OCI-LY7 (cell line): ENCODE results near the gene RELB. TPM values are rescaled to one million over a fixed set of nuclear protein-coding genes. Genes with fewer than 3 reads are reported as not detected.
A peak's percentile ranks its signal among the peaks of the same experiment; 100 is the strongest.
"Not testable (repeated sequence)": the region's sequence is repeated elsewhere in the genome, so short reads cannot be mapped to it uniquely, and the experiment has no call there.

ENCODE experiments used
- BruUV-seq: library from RNA; stranded (reverse); fragments of 400-500 nt; replicated peaks from 2 replicates; lab custom pipeline; 2021; lab: Mats Ljungman, UMichigan
- CTCF ChIA-PET: fragments of 300-600 bp; sonication (Branson Sonifier 250); formaldehyde crosslinking; loops from one replicate; lab custom pipeline; 2022; ENCODE audit warnings: antibody characterized with exemption; ENCODE audit not compliant: unreplicated experiment; lab: Charles Lee
- POLR2A ChIA-PET: fragments of 300-600 bp; sonication (Branson Sonifier 250); formaldehyde crosslinking; loops from one replicate; lab custom pipeline; 2022; ENCODE audit warnings: antibody characterized with exemption; lab: Charles Lee
- DNase-seq: peaks from one replicate; pipeline ENCODE4 v3.0.0-alpha.2; 2015; ENCODE audit warnings: low spot score
- H2AFZ ChIP-seq: fragments of 200-600 bp; sonication (generic), shearing (Covaris generic); 2 replicates; pipeline ENCODE4 v1.6.1; 2014; ENCODE audit warnings: mild to moderate bottlenecking, antibody characterized with exemption, low read length, moderate library complexity
- H3K27ac ChIP-seq: fragments of 200-600 bp; sonication (generic); 2 replicates; pipeline ENCODE4 v1.5.1; 2014; ENCODE audit warnings: mixed run types, low read depth, mild to moderate bottlenecking, moderate library complexity, low read length, inconsistent platforms; ENCODE audit not compliant: poor library complexity, severe bottlenecking
- H3K36me3 ChIP-seq: fragments of 200-600 bp; sonication (generic); 2 replicates; pipeline ENCODE4 v1.6.1; 2014; ENCODE audit warnings: mild to moderate bottlenecking, antibody characterized with exemption, low read length, moderate library complexity, mixed read lengths; ENCODE audit not compliant: insufficient read depth
- H3K4me1 ChIP-seq: fragments of 200-600 bp; sonication (generic); 2 replicates; pipeline ENCODE4 v1.5.1; 2014; ENCODE audit warnings: mild to moderate bottlenecking, low read length; ENCODE audit not compliant: insufficient read depth, poor library complexity, severe bottlenecking
- H3K4me2 ChIP-seq: fragments of 200-600 bp; sonication (generic); 2 replicates; pipeline ENCODE4 v1.6.1; 2014; ENCODE audit warnings: mild to moderate bottlenecking, low read length
- H3K4me3 ChIP-seq: fragments of 200-600 bp; sonication (generic); 2 replicates; pipeline ENCODE4 v1.5.1; 2014; ENCODE audit warnings: mild to moderate bottlenecking, low read depth, low read length; ENCODE audit not compliant: poor library complexity, severe bottlenecking
- H3K79me2 ChIP-seq: fragments of 200-600 bp; sonication (generic); 2 replicates; pipeline ENCODE4 v1.6.1; 2016; ENCODE audit warnings: low read depth, mild to moderate bottlenecking, low read length, moderate library complexity, mixed read lengths; ENCODE audit not compliant: insufficient read depth
- H3K9me2 ChIP-seq: fragments of 200-600 bp; sonication (generic); 2 replicates; pipeline ENCODE4 v1.6.1; 2016; ENCODE audit warnings: mild to moderate bottlenecking, low read length, mixed read lengths; ENCODE audit not compliant: insufficient read depth
- H3K9me3 ChIP-seq: fragments of 200-600 bp; sonication (generic); 2 replicates; pipeline ENCODE4 v1.6.1; 2014; ENCODE audit warnings: mild to moderate bottlenecking, mixed run types, low read length, mixed read lengths
- H4K20me1 ChIP-seq: fragments of 200-600 bp; sonication (generic); 2 replicates; pipeline ENCODE4 v1.6.1; 2014; ENCODE audit warnings: mild to moderate bottlenecking, antibody characterized with exemption, low read length, moderate library complexity, mixed read lengths; ENCODE audit not compliant: insufficient read depth
- CTCF ChIP-seq: fragments of 200-600 bp; sonication (generic); conservative IDR thresholded peaks from 2 replicates; pipeline ENCODE4 v1.5.1; 2014; ENCODE audit warnings: mild to moderate bottlenecking, antibody characterized with exemption, low read length, moderate library complexity, mixed read lengths
- EZH2phosphoT487 ChIP-seq: fragments of 200-600 bp; sonication (generic); IDR thresholded peaks from 2 replicates; pipeline ENCODE4 v1.6.1; 2018; ENCODE audit warnings: low read depth, borderline replicate concordance, mild to moderate bottlenecking, mixed run types, antibody characterized with exemption, low read length, moderate library complexity, mixed read lengths
- intact Hi-C: fragments of 100-400 bp; cut with micrococcal nuclease; formaldehyde crosslinking; loops from one replicate; pipeline ENCODE4 v1.10.0; 2022; ENCODE audit not compliant: unreplicated experiment
- total RNA-seq, 2 experiments: library from RNA; depleted of rRNA in 1 of 2; stranded (reverse); fragments of >200 nt in 1 of 2; shearing (Covaris generic) in 1 of 2; gene quantifications; 2 replicates each; pipeline ENCODE4 v1.2.3, GENCODE V29; 2014 to 2022

The RELB gene
- total RNA-seq, 2 experiments from 2014 or later, result 36.9 to 51.1 TPM

- TSS peak; percentile 97 for BruUV-seq
- Histone ChIP-seq H3K4me2 (peak overlapping the region; percentile 92), H3K79me2 (peaks cover 17% of the 10 kb centered on the region; the same call in 1 of the 2 replicates), H3K36me3 (peaks cover 25% of the 10 kb centered on the region), H3K4me3 (peak overlapping the region; percentile 62), H3K27ac (peak overlapping the region; percentile 96), H3K4me1 (peaks cover 67% of the 10 kb centered on the region)
- CTCF ChIA-PET, result interaction anchor here (1.0 kb wide), 1 partner anchor 51 kb away, joined by 3 read pairs; no protein-coding TSS in a partner anchor
- not testable (repeated sequence) for H3K9me2 ChIP-seq, H3K9me3 ChIP-seq, DNase-seq, H4K20me1 ChIP-seq, H2AFZ ChIP-seq
- intact Hi-C loops, result loop anchor here (5.0 to 10.0 kb wide), 2 partner anchors 246 to 407 kb away; partner anchors contain the start of genes POLR1G and PPP1R13L
- POLR2A ChIA-PET, result interaction anchor here (0.6 to 1.5 kb wide), 8 partner anchors 15 to 644 kb away, joined by 3 to 6 read pairs (median 4); partner anchors contain the start of genes CLASRP and CLPTM1
These were observed 599 bp upstream of the RELB start for GRCh38 chr19:45000665-45001064.

GRCh38 chr19:45003485-45003884 lies 2.2 kb downstream of the RELB start:
- Histone ChIP-seq H3K4me2 (no peak overlapping the region), H4K20me1 (no peaks in the 10 kb centered on the region), H3K9me2 (no peaks in the 10 kb centered on the region), H3K79me2 (peaks cover 29% of the 10 kb centered on the region; the same call in 1 of the 2 replicates), H3K4me3 (no peak overlapping the region), H3K4me1 (peaks cover 65% of the 10 kb centered on the region), H3K27ac (no peak overlapping the region), H3K9me3 (no peaks in the 10 kb centered on the region), H3K36me3 (peaks cover 50% of the 10 kb centered on the region), H2AFZ (no peak overlapping the region)
- BruUV-seq, result TSS peak; percentile 53
- intact Hi-C loops, result loop anchor here (5.0 to 10.0 kb wide), 2 partner anchors 249 to 404 kb away; partner anchors contain the start of genes POLR1G and PPP1R13L
- DNase-seq, result no peak
- POLR2A ChIA-PET, result no interaction called here
- CTCF ChIA-PET, result no interaction called here
- TF ChIP-seq EZH2phosphoT487 (no peak), CTCF (no peak)

GRCh38 chr19:45005787-45006186 lies 4.5 kb downstream of the RELB start:
- ChIA-PET POLR2A (no interaction called here), CTCF (no interaction called here)

More at GRCh38 chr19:45005787-45006186, 4.5 kb downstream of the RELB start:
- Histone ChIP-seq H3K9me2 (no peaks in the 10 kb centered on the region), H4K20me1 (no peaks in the 10 kb centered on the region), H3K79me2 (peaks cover 29% of the 10 kb centered on the region; the same call in 1 of the 2 replicates), H3K36me3 (peaks cover 67% of the 10 kb centered on the region), H2AFZ (no peak overlapping the region), H3K27ac (peak overlapping the region; percentile 78), H3K4me3 (no peak overlapping the region), H3K4me1 (peaks cover 64% of the 10 kb centered on the region), H3K4me2 (no peak overlapping the region), H3K9me3 (no peaks in the 10 kb centered on the region)
- BruUV-seq, result no TSS peak
- no peak for DNase-seq
- TF ChIP-seq EZH2phosphoT487, result no peak
- TF ChIP-seq CTCF, result no peak
- intact Hi-C loops, result loop anchor here (10.0 kb wide), 1 partner anchor 251 kb away; no protein-coding TSS in a partner anchor
